Adrenal gland (tissue), 5 donors: Measurements from ENCODE around the gene MITF.

Experiments used
- POLR2A ChIP-seq, 2 donors: fragments of 450-650 bp; IDR thresholded peaks; one replicate each; pipeline ENCODE4 v1.6.1; 2017; ENCODE audit warnings: antibody characterized with exemption in 2 of 2, mild to moderate bottlenecking in 2 of 2, moderate library complexity in 1 of 2
- TF ChIP-seq, protein P1 (sequence below), 6 experiments: fragments of 450-650 bp in 4 of 6; fragments of 200-600 bp in 2 of 6; sonication (generic) in 1 of 6; IDR thresholded peaks; 1 replicate in 5 of 6; 2 replicates in 1 of 6; pipeline versions ENCODE4 v1.5.1 to v1.8.0; 2016 to 2021; ENCODE audit warnings: antibody characterized with exemption in 6 of 6, mild to moderate bottlenecking in 2 of 6, moderate library complexity in 1 of 6
- donor health status: DM: no; HTN: no; CAD: no.

DNA sequence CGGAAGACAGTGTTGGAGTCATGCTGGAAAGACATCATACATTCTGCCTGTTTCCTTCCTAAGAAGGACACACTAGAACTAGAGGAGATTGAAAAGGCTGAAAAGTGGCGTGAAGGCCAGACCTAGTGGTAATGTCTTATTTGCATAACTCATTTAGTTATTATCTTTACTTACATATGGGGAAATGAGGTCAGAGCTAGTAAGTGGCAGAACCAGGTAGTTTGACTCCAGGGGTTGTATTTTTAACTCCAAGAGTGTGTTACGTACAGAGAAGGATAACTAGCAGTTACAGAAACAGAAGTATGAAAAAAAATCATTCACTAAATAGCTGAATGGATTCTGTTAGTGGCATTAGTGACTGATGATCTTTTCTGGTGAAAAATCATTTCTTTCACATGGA, 108.0 kb downstream of the MITF start:
- TF ChIP-seq, protein P1, sequence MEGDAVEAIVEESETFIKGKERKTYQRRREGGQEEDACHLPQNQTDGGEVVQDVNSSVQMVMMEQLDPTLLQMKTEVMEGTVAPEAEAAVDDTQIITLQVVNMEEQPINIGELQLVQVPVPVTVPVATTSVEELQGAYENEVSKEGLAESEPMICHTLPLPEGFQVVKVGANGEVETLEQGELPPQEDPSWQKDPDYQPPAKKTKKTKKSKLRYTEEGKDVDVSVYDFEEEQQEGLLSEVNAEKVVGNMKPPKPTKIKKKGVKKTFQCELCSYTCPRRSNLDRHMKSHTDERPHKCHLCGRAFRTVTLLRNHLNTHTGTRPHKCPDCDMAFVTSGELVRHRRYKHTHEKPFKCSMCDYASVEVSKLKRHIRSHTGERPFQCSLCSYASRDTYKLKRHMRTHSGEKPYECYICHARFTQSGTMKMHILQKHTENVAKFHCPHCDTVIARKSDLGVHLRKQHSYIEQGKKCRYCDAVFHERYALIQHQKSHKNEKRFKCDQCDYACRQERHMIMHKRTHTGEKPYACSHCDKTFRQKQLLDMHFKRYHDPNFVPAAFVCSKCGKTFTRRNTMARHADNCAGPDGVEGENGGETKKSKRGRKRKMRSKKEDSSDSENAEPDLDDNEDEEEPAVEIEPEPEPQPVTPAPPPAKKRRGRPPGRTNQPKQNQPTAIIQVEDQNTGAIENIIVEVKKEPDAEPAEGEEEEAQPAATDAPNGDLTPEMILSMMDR (IDR thresholded peaks at IDR 0.05) = no peak
- TF ChIP-seq POLR2A (IDR thresholded peaks at IDR 0.05) = no peak
